ENCODE measurements around the gene ZFAND3.

Gene ZFAND3

DNA sequence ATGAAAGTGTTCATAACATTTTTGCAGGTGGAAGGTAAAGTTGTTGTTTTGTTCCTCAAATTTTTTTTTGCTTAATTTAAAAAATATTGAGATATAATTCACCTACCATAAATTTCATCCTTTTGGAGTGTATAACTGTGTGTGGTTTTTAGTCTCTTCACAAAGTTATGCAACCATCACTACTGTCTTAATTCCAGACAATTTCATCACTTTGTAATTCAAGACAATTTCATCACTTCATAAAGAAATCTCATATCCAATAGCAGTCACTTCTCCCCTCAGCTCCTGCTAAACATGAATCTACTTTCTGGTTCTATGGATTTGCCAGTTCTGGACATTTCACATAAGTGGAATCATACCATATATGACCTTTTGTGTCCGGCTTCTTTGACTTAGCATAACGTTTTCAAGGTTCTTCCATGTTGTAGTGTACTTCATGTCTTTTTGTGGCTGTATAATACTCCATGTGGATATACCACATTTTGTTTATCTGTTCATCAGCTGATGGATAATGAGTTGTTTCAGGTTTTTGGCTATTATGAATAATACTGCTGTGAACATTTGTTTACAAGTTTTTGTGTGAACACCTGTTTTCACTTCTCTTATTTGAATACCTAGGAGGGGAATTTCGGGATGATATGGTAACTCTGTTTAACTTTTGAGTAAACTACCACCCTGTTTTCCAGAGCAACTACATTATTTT is 18.8 kb downstream of the ZFAND3 start:
- TF ChIP-seq POLR2AphosphoS5 (IDR thresholded peaks at IDR 0.05; ENCODE audit: low read depth, low read length) (no peak), TAF1 (IDR thresholded peaks at IDR 0.05; ENCODE audit: borderline replicate concordance, low read depth, low read length) (no peak), POLR2A (IDR thresholded peaks at IDR 0.05; ENCODE audit: low read depth, low read length) (no peak)
- FAIRE-seq (peak; percentile 61), DNase-seq (ENCODE audit: insufficient read length) (no peak)

- no peak for FAIRE-seq
- DNase-seq (ENCODE audit: insufficient read length) = no peak
- TF ChIP-seq POLR2AphosphoS5 (IDR thresholded peaks at IDR 0.05; ENCODE audit: low read depth, low read length) = no peak
- TF ChIP-seq TAF1 (IDR thresholded peaks at IDR 0.05; ENCODE audit: borderline replicate concordance, low read depth, low read length) = no peak
- TF ChIP-seq POLR2A (IDR thresholded peaks at IDR 0.05; ENCODE audit: low read depth, low read length) = no peak
Observed at GRCh38 chr6:37840143-37840939, 20.8 kb downstream of the ZFAND3 start.

DNA sequence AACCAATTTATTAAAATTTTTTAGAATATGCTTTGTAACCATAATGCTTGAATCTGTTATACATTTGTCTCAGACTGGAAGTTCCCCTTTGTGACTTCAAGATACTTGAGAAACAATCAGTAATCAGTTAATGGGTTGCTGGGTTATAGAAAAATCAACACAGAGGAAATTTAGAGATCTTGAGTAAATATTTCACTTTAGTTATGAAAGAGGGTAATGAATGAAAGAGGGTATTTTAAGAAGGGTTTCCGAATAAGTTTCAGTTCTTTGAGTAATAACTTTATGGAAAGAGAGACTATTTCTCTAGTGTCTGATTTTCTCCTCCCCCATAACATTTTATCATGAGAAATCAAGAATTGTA is 21.4 kb downstream of the ZFAND3 start:
- DNase-seq (ENCODE audit: insufficient read length) = no peak
- no peak for FAIRE-seq
- TF ChIP-seq POLR2AphosphoS5 (IDR thresholded peaks at IDR 0.05; ENCODE audit: low read depth, low read length) = no peak
- TF ChIP-seq POLR2A (IDR thresholded peaks at IDR 0.05; ENCODE audit: low read depth, low read length) = no peak
- TF ChIP-seq TAF1 (IDR thresholded peaks at IDR 0.05; ENCODE audit: borderline replicate concordance, low read depth, low read length) = no peak

- TF ChIP-seq POLR2A (IDR thresholded peaks at IDR 0.05; ENCODE audit: low read depth, low read length) = no peak
- TF ChIP-seq TAF1 (IDR thresholded peaks at IDR 0.05; ENCODE audit: borderline replicate concordance, low read depth, low read length) = no peak
- TF ChIP-seq POLR2AphosphoS5 (IDR thresholded peaks at IDR 0.05; ENCODE audit: low read depth, low read length) = no peak
- FAIRE-seq (no peak), DNase-seq (ENCODE audit: insufficient read length) (no peak)
Observed at GRCh38 chr6:37845026-37845911, 25.7 kb downstream of the ZFAND3 start.

- TF ChIP-seq POLR2A (IDR thresholded peaks at IDR 0.05; ENCODE audit: low read depth, low read length) (no peak), POLR2AphosphoS5 (IDR thresholded peaks at IDR 0.05; ENCODE audit: low read depth, low read length) (no peak), TAF1 (IDR thresholded peaks at IDR 0.05; ENCODE audit: borderline replicate concordance, low read depth, low read length) (no peak)
- DNase-seq (ENCODE audit: insufficient read length) (no peak), FAIRE-seq (no peak)
Observed at GRCh38 chr6:37845930-37846329, 26.4 kb downstream of the ZFAND3 start.

DNA sequence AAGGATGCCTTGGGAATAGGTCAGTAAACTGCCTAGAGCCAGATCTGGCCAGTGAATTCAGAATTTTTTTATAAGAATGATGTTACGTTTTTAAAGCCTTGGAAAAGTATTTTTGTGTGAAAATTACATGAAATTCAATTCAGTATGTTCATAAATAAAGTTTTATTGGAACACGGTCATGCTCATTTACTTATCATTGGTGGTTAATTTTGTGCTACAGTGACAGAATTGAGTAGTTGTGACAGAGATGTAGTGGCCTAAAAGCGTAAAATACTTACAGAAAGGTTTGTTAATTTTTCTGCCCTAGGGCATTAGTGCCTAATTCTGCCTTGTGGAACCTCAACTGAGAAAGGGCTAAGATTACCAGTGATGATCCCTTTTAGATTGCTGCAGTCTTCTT is 28.2 kb downstream of the ZFAND3 start:
- no peak for TF ChIP-seq POLR2A (IDR thresholded peaks at IDR 0.05; ENCODE audit: low read depth, low read length)
- no peak for FAIRE-seq

GRCh38 chr6:37848371-37848770 is 28.8 kb downstream of the ZFAND3 start:
- TF ChIP-seq TAF1 (IDR thresholded peaks at IDR 0.05; ENCODE audit: borderline replicate concordance, low read depth, low read length) = no peak
- no peak for TF ChIP-seq POLR2A (IDR thresholded peaks at IDR 0.05; ENCODE audit: low read depth, low read length)
- TF ChIP-seq POLR2AphosphoS5 (IDR thresholded peaks at IDR 0.05; ENCODE audit: low read depth, low read length) = no peak
- no peak for DNase-seq (ENCODE audit: insufficient read length)
- FAIRE-seq = no peak

More for the DNA sequence above, 28.2 kb downstream of the ZFAND3 start:
- DNase-seq (ENCODE audit: insufficient read length) = no peak

DNA sequence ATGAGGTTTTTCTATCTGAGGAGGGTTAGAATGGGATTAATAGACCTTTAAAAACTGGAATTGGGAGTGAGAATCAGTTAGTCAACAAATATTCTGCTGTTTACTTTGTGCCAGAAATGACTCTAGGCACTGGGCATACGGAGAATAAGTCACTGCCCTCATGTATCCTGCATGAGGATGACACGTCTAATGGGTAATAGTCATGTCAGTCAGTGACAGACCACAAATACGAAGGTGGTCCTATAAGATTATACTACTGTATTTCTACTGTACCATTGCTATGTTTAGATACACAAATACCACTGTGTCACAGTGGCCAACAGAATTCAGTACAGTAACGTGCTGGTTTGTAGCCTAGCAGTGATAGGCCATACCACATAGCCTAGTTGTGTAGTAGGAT is 30.7 kb downstream of the ZFAND3 start:
- FAIRE-seq (no peak), DNase-seq (ENCODE audit: insufficient read length) (no peak)
- no peak for TF ChIP-seq POLR2A (IDR thresholded peaks at IDR 0.05; ENCODE audit: low read depth, low read length)
- TF ChIP-seq POLR2AphosphoS5 (IDR thresholded peaks at IDR 0.05; ENCODE audit: low read depth, low read length) = no peak
- no peak for TF ChIP-seq TAF1 (IDR thresholded peaks at IDR 0.05; ENCODE audit: borderline replicate concordance, low read depth, low read length)

DNA sequence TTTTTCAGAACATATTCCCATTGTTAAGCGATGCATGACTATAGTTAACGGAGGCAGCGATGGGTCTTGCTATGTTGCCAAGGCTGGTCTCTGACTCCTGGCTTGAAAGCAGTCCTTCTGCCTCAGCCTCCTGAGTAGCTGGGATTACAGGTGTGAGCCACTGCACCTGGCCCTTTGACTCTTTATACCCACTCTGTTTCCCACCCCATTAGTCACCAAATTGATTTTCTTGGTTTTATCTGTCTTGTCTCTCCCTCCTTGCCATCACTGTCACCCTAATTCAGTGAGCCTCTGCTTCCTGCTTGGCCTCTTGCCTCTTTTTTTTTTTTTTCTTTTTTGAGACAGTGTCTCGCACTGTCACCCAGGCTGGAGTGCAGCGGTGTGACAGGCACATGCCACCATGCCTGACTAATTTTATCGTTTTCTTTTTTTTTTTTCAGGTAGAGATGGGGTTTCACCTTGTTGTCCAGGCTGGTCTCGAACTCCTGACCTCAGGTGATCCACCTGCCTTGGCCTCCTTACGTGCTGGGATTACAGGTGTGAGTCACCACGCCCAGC is 31.3 kb downstream of the ZFAND3 start:
- no peak for TF ChIP-seq TAF1 (IDR thresholded peaks at IDR 0.05; ENCODE audit: borderline replicate concordance, low read depth, low read length)
- no peak for TF ChIP-seq POLR2AphosphoS5 (IDR thresholded peaks at IDR 0.05; ENCODE audit: low read depth, low read length)
- TF ChIP-seq POLR2A (IDR thresholded peaks at IDR 0.05; ENCODE audit: low read depth, low read length) = no peak
- DNase-seq (ENCODE audit: insufficient read length) (no peak), FAIRE-seq (no peak)

DNA sequence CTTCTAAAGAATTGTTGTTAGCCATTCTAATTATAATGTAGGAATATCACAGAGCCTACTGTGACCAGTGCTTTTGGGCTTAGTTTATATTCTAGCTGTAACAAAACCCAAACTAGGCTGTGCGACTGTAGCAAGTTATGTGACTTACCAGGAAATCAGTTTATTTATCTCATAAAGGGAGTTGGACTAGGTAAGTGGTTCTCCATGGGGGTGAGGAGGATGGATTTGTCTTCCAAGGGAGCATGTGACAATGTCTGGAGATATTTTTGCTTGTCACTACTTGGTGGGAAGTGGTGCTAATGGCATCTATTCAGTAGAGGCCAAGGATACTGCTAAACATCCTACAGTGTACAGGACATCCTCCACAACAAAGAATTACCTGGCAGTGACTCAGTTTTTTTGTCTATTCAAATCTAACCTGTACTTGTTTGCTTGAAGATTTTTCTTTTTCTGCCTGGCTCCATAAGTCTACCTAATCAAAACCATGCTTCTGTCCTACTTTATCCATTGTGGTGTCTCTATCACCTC is 32.5 kb downstream of the ZFAND3 start:
- FAIRE-seq (no peak), DNase-seq (ENCODE audit: insufficient read length) (no peak)
- no peak for TF ChIP-seq POLR2AphosphoS5 (IDR thresholded peaks at IDR 0.05; ENCODE audit: low read depth, low read length)
- TF ChIP-seq POLR2A (IDR thresholded peaks at IDR 0.05; ENCODE audit: low read depth, low read length) = no peak
- no peak for TF ChIP-seq TAF1 (IDR thresholded peaks at IDR 0.05; ENCODE audit: borderline replicate concordance, low read depth, low read length)

DNA sequence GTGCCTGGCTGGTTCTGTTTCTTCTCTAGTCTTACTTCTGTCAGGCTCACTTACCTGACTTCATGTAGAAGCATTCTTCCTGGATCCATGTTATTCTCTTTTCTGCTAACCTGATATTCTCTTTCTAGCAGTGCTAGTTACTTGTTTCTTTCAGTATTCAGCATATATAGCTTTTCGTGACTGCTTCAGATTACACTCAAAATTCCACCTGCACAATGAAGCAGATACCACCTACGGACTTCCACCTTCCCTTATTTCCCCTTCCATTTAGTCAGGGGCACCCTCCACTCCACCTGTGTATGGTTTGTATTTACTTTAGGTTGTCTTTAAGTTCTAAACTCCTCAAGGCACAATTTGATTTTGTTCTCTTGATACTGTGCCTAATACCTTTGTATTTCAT is 36.8 kb downstream of the ZFAND3 start:
- FAIRE-seq (no peak), DNase-seq (ENCODE audit: insufficient read length) (no peak)
- TF ChIP-seq POLR2AphosphoS5 (IDR thresholded peaks at IDR 0.05; ENCODE audit: low read depth, low read length) (no peak), TAF1 (IDR thresholded peaks at IDR 0.05; ENCODE audit: borderline replicate concordance, low read depth, low read length) (no peak), POLR2A (IDR thresholded peaks at IDR 0.05; ENCODE audit: low read depth, low read length) (no peak)
